ENCODE measurements around the gene CACNA1D.

Gene CACNA1D

GRCh38 chr3:53858096-53858741 is 363.8 kb downstream of the CACNA1D start:
- no peak overlapping the region for H2BK15ac ChIP-seq (replicated peaks; ENCODE audit: low read depth)
- no peaks in the 10 kb centered on the region for H3K27me3 ChIP-seq (ENCODE audit: insufficient read depth, low read length, poor library complexity)
- no peak overlapping the region for H4K5ac ChIP-seq (ENCODE audit: low read length)
- no peak overlapping the region for H3K27ac ChIP-seq (ENCODE audit: low read depth, low read length)
- no peak overlapping the region for H3K18ac ChIP-seq (ENCODE audit: low read length)
- H3K79me2 ChIP-seq (ENCODE audit: control insufficient read depth, insufficient read depth, low read length): no peaks in the 10 kb centered on the region
- no peak overlapping the region for H4K8ac ChIP-seq (ENCODE audit: low read depth, low read length)
- WGBS (ENCODE audit: extremely low coverage, insufficient coverage, low lambda C conversion rate): no CpG with 5 or more reads among the region's 7 CpGs
- H3K4me1 ChIP-seq (ENCODE audit: control insufficient read depth, low read depth, low read length): no peaks in the 10 kb centered on the region
- H3K4me2 ChIP-seq (ENCODE audit: low read length): no peak overlapping the region
- H3K36me3 ChIP-seq (ENCODE audit: control insufficient read depth, insufficient read depth, low read length): no peaks in the 10 kb centered on the region
- no peak overlapping the region for H3K9ac ChIP-seq (ENCODE audit: low read length)
- no peak overlapping the region for H2BK120ac ChIP-seq (ENCODE audit: low read depth, low read length)
- H3K4ac ChIP-seq (ENCODE audit: low read depth, low read length): no peak overlapping the region
- no peak overlapping the region for H3K4me3 ChIP-seq (ENCODE audit: low read length)
- H3K79me1 ChIP-seq (ENCODE audit: low read length): no peaks in the 10 kb centered on the region
- no peak overlapping the region for H2BK5ac ChIP-seq (ENCODE audit: low read length)
- no peak overlapping the region for H3K23ac ChIP-seq (ENCODE audit: low read length)
- H2AK5ac ChIP-seq (ENCODE audit: low read length): no peak overlapping the region
- no peak for DNase-seq
- no peak overlapping the region for H3K56ac ChIP-seq (ENCODE audit: low read length)

GRCh38 chr3:53859178-53859577 is 364.8 kb downstream of the CACNA1D start:
- no peak overlapping the region for H2BK120ac ChIP-seq (ENCODE audit: low read depth, low read length)
- H3K9ac ChIP-seq (ENCODE audit: low read length): no peak overlapping the region
- no peak overlapping the region for H4K5ac ChIP-seq (ENCODE audit: low read length)
- no peak overlapping the region for H2BK15ac ChIP-seq (replicated peaks; ENCODE audit: low read depth)
- H3K79me2 ChIP-seq (ENCODE audit: control insufficient read depth, insufficient read depth, low read length): no peaks in the 10 kb centered on the region
- no peak overlapping the region for H3K27ac ChIP-seq (ENCODE audit: low read depth, low read length)
- no peak overlapping the region for H3K4me3 ChIP-seq (ENCODE audit: low read length)
- H3K56ac ChIP-seq (ENCODE audit: low read length): no peak overlapping the region
- no peaks in the 10 kb centered on the region for H3K27me3 ChIP-seq (ENCODE audit: insufficient read depth, low read length, poor library complexity)
- WGBS (ENCODE audit: extremely low coverage, insufficient coverage, low lambda C conversion rate): no CpG with 5 or more reads among the region's 6 CpGs
- no peaks in the 10 kb centered on the region for H3K36me3 ChIP-seq (ENCODE audit: control insufficient read depth, insufficient read depth, low read length)
- H2BK5ac ChIP-seq (ENCODE audit: low read length): no peak overlapping the region
- H3K18ac ChIP-seq (ENCODE audit: low read length): no peak overlapping the region
- H3K4me1 ChIP-seq (ENCODE audit: control insufficient read depth, low read depth, low read length): no peaks in the 10 kb centered on the region
- H3K23ac ChIP-seq (ENCODE audit: low read length): no peak overlapping the region
- H4K8ac ChIP-seq (ENCODE audit: low read depth, low read length): no peak overlapping the region
- no peak overlapping the region for H2AK5ac ChIP-seq (ENCODE audit: low read length)
- H3K4ac ChIP-seq (ENCODE audit: low read depth, low read length): no peak overlapping the region
- H3K4me2 ChIP-seq (ENCODE audit: low read length): no peak overlapping the region
- H3K79me1 ChIP-seq (ENCODE audit: low read length): no peaks in the 10 kb centered on the region
- no peak for DNase-seq

GRCh38 chr3:53860196-53860595 is 365.8 kb downstream of the CACNA1D start:
- peaks cover 1% of the 10 kb centered on the region for H3K36me3 ChIP-seq (ENCODE audit: control insufficient read depth, insufficient read depth, low read length)
- no peak overlapping the region for H3K4me2 ChIP-seq (ENCODE audit: low read length)
- no peak overlapping the region for H3K4me3 ChIP-seq (ENCODE audit: low read length)
- DNase-seq: no peak
- no peaks in the 10 kb centered on the region for H3K79me2 ChIP-seq (ENCODE audit: control insufficient read depth, insufficient read depth, low read length)
- H3K27me3 ChIP-seq (ENCODE audit: insufficient read depth, low read length, poor library complexity): no peaks in the 10 kb centered on the region
- no peak overlapping the region for H2BK120ac ChIP-seq (ENCODE audit: low read depth, low read length)
- H2BK15ac ChIP-seq (replicated peaks; ENCODE audit: low read depth): no peak overlapping the region
- no peak overlapping the region for H2BK5ac ChIP-seq (ENCODE audit: low read length)
- H3K79me1 ChIP-seq (ENCODE audit: low read length): no peaks in the 10 kb centered on the region
- no peak overlapping the region for H3K18ac ChIP-seq (ENCODE audit: low read length)
- no peak overlapping the region for H2AK5ac ChIP-seq (ENCODE audit: low read length)
- H3K27ac ChIP-seq (ENCODE audit: low read depth, low read length): no peak overlapping the region
- no peak overlapping the region for H4K5ac ChIP-seq (ENCODE audit: low read length)
- no peak overlapping the region for H3K56ac ChIP-seq (ENCODE audit: low read length)
- no peak overlapping the region for H3K23ac ChIP-seq (ENCODE audit: low read length)
- WGBS (ENCODE audit: extremely low coverage, insufficient coverage, low lambda C conversion rate): no CpG with 5 or more reads among the region's 4 CpGs
- H3K4me1 ChIP-seq (ENCODE audit: control insufficient read depth, low read depth, low read length): no peaks in the 10 kb centered on the region
- no peak overlapping the region for H3K4ac ChIP-seq (ENCODE audit: low read depth, low read length)
- no peak overlapping the region for H4K8ac ChIP-seq (ENCODE audit: low read depth, low read length)
- no peak overlapping the region for H3K9ac ChIP-seq (ENCODE audit: low read length)

GRCh38 chr3:53862241-53862640 is 367.8 kb downstream of the CACNA1D start:
- Histone ChIP-seq H3K23ac (ENCODE audit: low read length) (no peak overlapping the region), H3K36me3 (ENCODE audit: control insufficient read depth, insufficient read depth, low read length) (peaks cover 1% of the 10 kb centered on the region), H3K56ac (ENCODE audit: low read length) (no peak overlapping the region), H4K5ac (ENCODE audit: low read length) (no peak overlapping the region), H3K18ac (ENCODE audit: low read length) (no peak overlapping the region), H3K4ac (ENCODE audit: low read depth, low read length) (no peak overlapping the region), H3K4me2 (ENCODE audit: low read length) (no peak overlapping the region), H3K79me1 (ENCODE audit: low read length) (no peaks in the 10 kb centered on the region), H3K9ac (ENCODE audit: low read length) (no peak overlapping the region), H3K4me3 (ENCODE audit: low read length) (no peak overlapping the region), H3K79me2 (ENCODE audit: control insufficient read depth, insufficient read depth, low read length) (no peaks in the 10 kb centered on the region), H2BK5ac (ENCODE audit: low read length) (no peak overlapping the region), H2BK15ac (replicated peaks; ENCODE audit: low read depth) (no peak overlapping the region), H3K27me3 (ENCODE audit: insufficient read depth, low read length, poor library complexity) (no peaks in the 10 kb centered on the region), H3K27ac (ENCODE audit: low read depth, low read length) (no peak overlapping the region), H2BK120ac (ENCODE audit: low read depth, low read length) (no peak overlapping the region), H2AK5ac (ENCODE audit: low read length) (no peak overlapping the region), H3K4me1 (ENCODE audit: control insufficient read depth, low read depth, low read length) (no peaks in the 10 kb centered on the region), H4K8ac (ENCODE audit: low read depth, low read length) (no peak overlapping the region)
- no CpG with 5 or more reads among the region's 3 CpGs for WGBS (ENCODE audit: extremely low coverage, insufficient coverage, low lambda C conversion rate)
- no peak for DNase-seq

- WGBS (ENCODE audit: extremely low coverage, insufficient coverage, low lambda C conversion rate): no CpG with 5 or more reads among the region's 1 CpG
- H3K27ac ChIP-seq (ENCODE audit: low read depth, low read length): no peak overlapping the region
- no peaks in the 10 kb centered on the region for H3K79me1 ChIP-seq (ENCODE audit: low read length)
- H3K9ac ChIP-seq (ENCODE audit: low read length): no peak overlapping the region
- H3K4me3 ChIP-seq (ENCODE audit: low read length): no peak overlapping the region
- H3K23ac ChIP-seq (ENCODE audit: low read length): no peak overlapping the region
- H3K79me2 ChIP-seq (ENCODE audit: control insufficient read depth, insufficient read depth, low read length): no peaks in the 10 kb centered on the region
- no peaks in the 10 kb centered on the region for H3K4me1 ChIP-seq (ENCODE audit: control insufficient read depth, low read depth, low read length)
- H3K4me2 ChIP-seq (ENCODE audit: low read length): no peak overlapping the region
- H3K27me3 ChIP-seq (ENCODE audit: insufficient read depth, low read length, poor library complexity): no peaks in the 10 kb centered on the region
- H4K5ac ChIP-seq (ENCODE audit: low read length): no peak overlapping the region
- H4K8ac ChIP-seq (ENCODE audit: low read depth, low read length): no peak overlapping the region
- no peak overlapping the region for H2BK5ac ChIP-seq (ENCODE audit: low read length)
- H3K18ac ChIP-seq (ENCODE audit: low read length): no peak overlapping the region
- no peak overlapping the region for H2BK15ac ChIP-seq (replicated peaks; ENCODE audit: low read depth)
- H2BK120ac ChIP-seq (ENCODE audit: low read depth, low read length): no peak overlapping the region
- no peak overlapping the region for H3K56ac ChIP-seq (ENCODE audit: low read length)
- no peak overlapping the region for H2AK5ac ChIP-seq (ENCODE audit: low read length)
- no peak overlapping the region for H3K4ac ChIP-seq (ENCODE audit: low read depth, low read length)
- DNase-seq: no peak
- H3K36me3 ChIP-seq (ENCODE audit: control insufficient read depth, insufficient read depth, low read length): peaks cover 3% of the 10 kb centered on the region
These were observed 368.7 kb downstream of the CACNA1D start for GRCh38 chr3:53863145-53863544.

Data from mesendoderm (in vitro differentiated cells).